ENCODE measurements around the gene NLRC3. TPM values are rescaled to one million over a fixed set of nuclear protein-coding genes. Genes with fewer than 3 reads are reported as not detected.

NLRC3 gene
- total RNA-seq, 1 donor from 2014 or later, result not detected

- Mint-ChIP-seq H3K9me3 (no peaks in the 10 kb centered on the region), H3K27ac (ENCODE audit: unreplicated experiment) (no peak overlapping the region), H3K4me3 (no peak overlapping the region), H3K4me1 (no peaks in the 10 kb centered on the region), H3K36me3 (ENCODE audit: low read depth) (peaks cover 4% of the 10 kb centered on the region), H3K27me3 (ENCODE audit: low read depth) (no peaks in the 10 kb centered on the region)
- DNase-seq (ENCODE audit: low read depth, low spot score), result no peak
- TF ChIP-seq CTCF (conservative IDR thresholded peaks at IDR 0.05), result no peak
These were observed 57.6 kb downstream of the NLRC3 start for GRCh38 chr16:3519581-3519980.

GRCh38 chr16:3518986-3519348 is 58.2 kb downstream of the NLRC3 start:
- Mint-ChIP-seq H3K27ac (ENCODE audit: unreplicated experiment) (no peak overlapping the region), H3K4me1 (no peaks in the 10 kb centered on the region), H3K27me3 (ENCODE audit: low read depth) (no peaks in the 10 kb centered on the region), H3K9me3 (no peaks in the 10 kb centered on the region), H3K36me3 (ENCODE audit: low read depth) (peaks cover 4% of the 10 kb centered on the region), H3K4me3 (no peak overlapping the region)
- DNase-seq (ENCODE audit: low read depth, low spot score), result no peak
- TF ChIP-seq CTCF (conservative IDR thresholded peaks at IDR 0.05), result no peak

GRCh38 chr16:3518292-3518985 is 58.8 kb downstream of the NLRC3 start:
- no peak for TF ChIP-seq CTCF (conservative IDR thresholded peaks at IDR 0.05)
- DNase-seq (ENCODE audit: low read depth, low spot score), result no peak
- Mint-ChIP-seq H3K27me3 (ENCODE audit: low read depth) (no peaks in the 10 kb centered on the region), H3K27ac (ENCODE audit: unreplicated experiment) (no peak overlapping the region), H3K4me3 (no peak overlapping the region), H3K36me3 (ENCODE audit: low read depth) (peaks cover 4% of the 10 kb centered on the region), H3K4me1 (no peaks in the 10 kb centered on the region), H3K9me3 (no peaks in the 10 kb centered on the region)

GRCh38 chr16:3515897-3516296 is 61.3 kb downstream of the NLRC3 start:
- no peaks in the 10 kb centered on the region for H3K9me3 Mint-ChIP-seq
- H3K27me3 Mint-ChIP-seq (ENCODE audit: low read depth), result no peaks in the 10 kb centered on the region
- H3K27ac Mint-ChIP-seq (ENCODE audit: unreplicated experiment), result no peak overlapping the region
- H3K36me3 Mint-ChIP-seq (ENCODE audit: low read depth), result peaks cover 5% of the 10 kb centered on the region
- TF ChIP-seq CTCF (conservative IDR thresholded peaks at IDR 0.05), result no peak
- no peak for DNase-seq (ENCODE audit: low read depth, low spot score)
- no peak overlapping the region for H3K4me3 Mint-ChIP-seq
- no peaks in the 10 kb centered on the region for H3K4me1 Mint-ChIP-seq

- no peak overlapping the region for H3K4me3 Mint-ChIP-seq
- H3K36me3 Mint-ChIP-seq (ENCODE audit: low read depth), result peaks cover 5% of the 10 kb centered on the region
- TF ChIP-seq CTCF (conservative IDR thresholded peaks at IDR 0.05), result no peak
- no peak for DNase-seq (ENCODE audit: low read depth, low spot score)
- no peak overlapping the region for H3K27ac Mint-ChIP-seq (ENCODE audit: unreplicated experiment)
- no peaks in the 10 kb centered on the region for H3K27me3 Mint-ChIP-seq (ENCODE audit: low read depth)
- no peaks in the 10 kb centered on the region for H3K9me3 Mint-ChIP-seq
- no peaks in the 10 kb centered on the region for H3K4me1 Mint-ChIP-seq
These were observed 62.6 kb downstream of the NLRC3 start for GRCh38 chr16:3514621-3515020.

Measured in neural crest cell (in vitro differentiated cells).